GM18511 (cell line): Measurements from ENCODE around the gene RNASET2.

Experiments
- ATAC-seq: cut with Tn5 transposase; IDR thresholded peaks from one replicate; pipeline ENCODE4 v1.9.1; 2021; ENCODE audit warnings: mild to moderate bottlenecking, moderate library complexity; ENCODE audit not compliant: unreplicated experiment

Gene RNASET2, protein sequence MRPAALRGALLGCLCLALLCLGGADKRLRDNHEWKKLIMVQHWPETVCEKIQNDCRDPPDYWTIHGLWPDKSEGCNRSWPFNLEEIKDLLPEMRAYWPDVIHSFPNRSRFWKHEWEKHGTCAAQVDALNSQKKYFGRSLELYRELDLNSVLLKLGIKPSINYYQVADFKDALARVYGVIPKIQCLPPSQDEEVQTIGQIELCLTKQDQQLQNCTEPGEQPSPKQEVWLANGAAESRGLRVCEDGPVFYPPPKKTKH

DNA sequence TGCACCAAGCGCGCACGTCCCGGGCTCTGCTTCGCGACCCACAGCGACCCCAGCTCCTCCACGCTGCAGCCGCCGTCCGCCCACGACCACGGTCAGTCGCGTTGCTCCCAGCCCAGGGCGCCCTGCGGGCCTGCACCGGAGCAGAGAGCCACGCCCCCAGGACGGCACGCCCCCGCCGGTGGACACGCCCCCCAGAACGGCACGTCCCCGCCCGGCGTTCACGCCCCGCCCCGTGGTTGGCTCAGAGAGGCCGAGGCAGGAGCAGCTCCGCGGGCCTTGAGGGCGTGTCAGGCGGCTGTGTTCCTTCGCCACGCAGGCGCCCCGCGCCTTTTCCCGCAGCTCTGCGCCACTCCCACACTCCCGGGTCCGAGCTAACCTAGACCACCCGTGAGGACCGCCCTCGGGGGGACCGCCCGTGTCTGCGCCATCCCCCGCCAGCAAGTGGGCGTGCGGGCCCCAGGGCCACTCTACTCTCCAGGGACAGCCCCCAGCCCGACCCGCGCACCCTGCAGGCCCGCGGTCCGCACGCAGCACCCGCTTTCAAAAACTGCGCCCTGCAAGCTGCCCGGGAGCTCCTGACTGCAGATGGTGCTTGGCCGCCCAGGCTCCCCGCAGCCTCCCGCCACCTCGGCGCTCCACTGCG lies at the start of gene RNASET2:
TSS of gene RNASET2 (minus strand) at position 107 of the 643 bp plus-strand sequence. CDS start 368 bp downstream, outside the sequence.
- ATAC-seq, result peak; percentile 66

DNA sequence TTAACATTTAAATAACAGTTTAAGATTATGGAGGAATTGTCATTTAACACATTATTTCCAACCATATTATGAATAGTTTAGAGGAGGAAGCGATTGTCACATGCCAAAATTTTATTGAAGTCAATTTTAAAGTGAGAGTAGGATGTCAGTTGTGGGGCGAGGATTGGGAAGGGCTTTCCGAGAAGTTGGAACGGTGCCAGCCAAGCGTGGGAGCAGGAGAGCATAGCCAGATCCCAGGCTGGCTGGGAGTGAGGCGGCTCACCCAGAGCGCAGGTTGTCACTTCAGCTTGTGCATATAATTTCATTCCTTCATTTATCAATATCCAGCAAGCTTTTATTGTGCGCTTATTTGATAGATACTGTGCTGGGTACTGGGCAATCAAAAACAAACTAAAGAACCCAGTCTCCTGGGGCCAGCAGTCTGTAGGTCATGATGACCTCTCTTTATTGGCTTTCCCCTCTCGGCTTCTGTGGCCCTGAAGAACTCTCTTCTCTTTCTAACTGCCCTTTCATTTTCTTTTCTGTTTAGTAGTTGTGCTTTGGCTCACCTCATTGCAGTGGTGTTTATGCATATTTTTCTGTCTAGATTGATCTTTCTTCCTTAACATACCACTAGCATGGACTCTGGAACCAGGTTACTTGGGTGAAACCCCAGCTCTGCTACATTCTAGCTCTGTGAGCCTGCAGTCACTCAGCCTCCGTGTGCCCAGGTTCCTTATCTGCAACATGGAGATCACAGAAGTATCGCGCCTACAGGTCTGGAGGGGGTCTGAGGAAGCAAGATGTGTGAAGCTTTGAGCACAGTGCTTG lies 49.2 kb upstream of the RNASET2 start:
- no peak for ATAC-seq

DNA sequence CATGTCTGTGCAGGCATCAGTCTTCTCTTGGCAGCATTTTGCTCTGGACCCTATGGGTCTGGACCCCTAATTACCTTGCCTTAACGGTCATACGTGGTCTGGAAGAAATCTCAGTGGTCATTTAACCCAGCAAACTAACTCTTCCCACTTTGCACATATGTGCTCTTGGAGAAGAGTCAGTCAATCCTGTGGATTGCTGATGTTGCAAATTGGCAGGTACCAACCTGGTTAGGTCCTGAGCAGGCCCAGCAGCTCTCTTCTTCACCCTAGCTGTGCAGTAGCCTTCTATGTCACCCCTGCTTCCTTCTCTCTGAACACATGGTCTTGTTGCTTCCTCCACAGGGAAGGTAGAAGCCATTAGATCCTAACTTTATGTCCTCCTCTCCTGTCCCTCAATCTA lies 44.4 kb upstream of the RNASET2 start:
- no peak for ATAC-seq

DNA sequence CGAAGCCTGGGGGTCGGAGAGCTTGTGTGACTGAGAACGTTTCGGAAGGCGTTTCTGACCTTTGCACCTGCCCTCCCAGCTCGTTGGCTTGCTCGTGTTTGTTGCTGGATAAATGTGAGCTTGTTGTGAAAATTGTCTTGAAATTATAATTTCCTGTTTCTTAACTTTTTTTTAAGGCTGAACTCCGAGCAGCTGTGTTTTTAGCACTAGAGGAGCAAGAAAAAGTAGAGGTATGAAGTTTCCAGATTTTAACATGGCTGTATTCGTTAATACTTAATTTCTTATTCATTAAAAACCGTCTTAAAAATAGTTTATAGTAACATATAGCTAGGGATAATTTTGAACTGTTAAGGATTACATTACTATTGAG lies 43.5 kb upstream of the RNASET2 start:
- ATAC-seq, result no peak

DNA sequence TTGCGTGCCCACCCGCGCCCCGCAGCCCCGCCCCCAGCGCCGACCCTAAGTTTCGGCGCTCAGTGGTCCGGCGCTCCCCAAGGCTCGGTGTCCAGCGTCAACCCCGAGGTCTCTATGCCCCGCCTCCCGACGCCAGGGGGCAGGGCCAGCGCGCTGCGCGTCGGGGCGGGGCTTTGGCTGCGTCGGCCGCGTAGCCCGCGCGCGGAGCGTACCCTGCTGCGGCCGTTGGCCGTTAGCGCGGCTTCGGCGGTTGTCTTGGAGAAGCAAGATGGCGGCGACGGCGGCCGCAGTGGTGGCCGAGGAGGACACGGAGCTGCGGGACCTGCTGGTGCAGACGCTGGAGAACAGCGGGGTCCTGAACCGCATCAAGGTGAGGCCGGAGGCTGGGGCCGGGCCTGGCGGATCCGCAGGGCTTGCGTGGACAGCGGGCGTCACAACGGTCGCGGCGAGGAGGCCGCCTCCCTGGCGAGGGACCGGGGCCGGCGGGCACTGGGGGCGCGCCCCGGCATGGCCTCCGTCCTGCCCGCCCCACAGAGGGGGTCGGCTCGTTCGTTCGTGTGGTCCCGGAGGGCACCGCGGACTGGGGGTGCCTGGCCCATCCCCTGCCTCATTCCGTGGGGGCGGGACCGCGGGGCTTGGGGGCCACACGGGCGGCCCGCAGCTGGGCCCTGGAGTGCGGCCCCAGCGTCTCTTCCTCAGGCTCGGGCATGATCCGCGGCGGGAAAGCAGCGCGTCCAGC lies 43.0 kb upstream of the RNASET2 start, which contains the start of gene CEP43:
TSS of gene CEP43 (plus strand) at position 253 of the 739 bp plus-strand sequence. CDS start at position 269, 16 bp downstream.
- ATAC-seq, result peak; percentile 90

DNA sequence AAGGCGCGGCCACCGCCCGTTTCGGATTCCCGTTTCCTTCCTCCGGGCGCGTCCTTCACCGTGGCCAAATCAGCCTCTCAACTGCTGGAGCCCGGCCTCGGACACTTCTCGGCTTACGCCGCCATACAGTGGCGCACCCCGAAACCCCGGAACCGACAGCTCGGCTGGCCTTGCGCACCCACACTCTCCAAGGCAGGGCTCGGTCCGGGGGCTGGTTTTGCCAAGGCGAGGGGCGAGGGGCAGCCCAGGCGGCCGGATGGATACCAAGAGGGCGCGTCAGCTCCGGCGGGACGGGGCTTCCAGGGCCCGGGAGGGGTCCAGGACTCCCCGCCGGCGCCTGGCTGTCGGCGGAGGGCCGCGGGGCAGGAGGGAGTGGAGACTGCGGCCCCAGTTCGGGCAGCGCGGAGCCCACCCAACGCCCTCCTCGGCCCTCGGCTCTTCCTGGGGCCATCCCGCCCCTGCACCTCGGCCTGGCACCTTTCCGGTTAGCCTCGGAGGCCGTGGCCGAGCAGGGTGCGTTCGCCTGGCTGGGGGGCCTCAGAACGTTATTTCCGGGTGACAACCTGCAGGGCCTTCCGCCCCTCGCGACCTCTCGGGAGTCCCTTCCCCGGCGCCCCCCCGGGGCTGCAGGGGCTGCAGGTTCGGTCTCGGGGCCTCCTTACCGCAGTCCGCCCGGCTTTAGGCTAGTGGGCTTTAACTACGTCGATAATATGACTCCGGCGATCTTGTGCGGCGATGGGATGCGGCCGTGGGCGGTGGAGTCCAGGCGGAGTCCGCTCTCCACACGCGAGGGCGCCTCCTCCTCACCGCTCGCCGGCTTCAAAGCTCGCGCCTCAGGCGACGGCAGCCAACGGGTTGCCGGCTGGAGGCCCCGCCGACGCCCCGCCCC lies 42.1 kb upstream of the RNASET2 start:
- ATAC-seq, result peak; percentile 14

DNA sequence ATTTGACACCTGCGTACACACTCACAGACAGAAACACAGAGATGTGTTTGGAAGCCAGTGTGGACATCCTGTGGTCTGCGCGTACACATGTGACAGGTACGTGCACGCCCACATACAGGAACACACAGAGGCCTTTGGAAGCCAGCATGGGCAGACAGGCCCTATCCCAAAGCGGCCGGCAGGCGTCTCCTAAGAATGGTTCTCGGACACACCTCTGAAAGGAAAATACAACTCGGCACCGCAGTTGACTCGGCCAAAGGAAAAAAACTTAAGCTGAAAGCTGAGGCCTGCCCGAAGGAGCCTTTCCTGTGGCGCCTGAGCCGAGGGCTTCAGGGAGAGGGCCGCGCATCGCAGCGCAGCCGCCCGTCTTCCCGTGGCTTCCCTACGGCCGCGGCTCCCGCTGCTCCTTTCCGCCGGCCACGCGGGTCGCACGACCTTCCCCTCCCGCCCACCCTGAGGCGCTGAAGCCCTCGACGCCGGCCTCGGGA lies 41.5 kb upstream of the RNASET2 start:
- no peak for ATAC-seq

DNA sequence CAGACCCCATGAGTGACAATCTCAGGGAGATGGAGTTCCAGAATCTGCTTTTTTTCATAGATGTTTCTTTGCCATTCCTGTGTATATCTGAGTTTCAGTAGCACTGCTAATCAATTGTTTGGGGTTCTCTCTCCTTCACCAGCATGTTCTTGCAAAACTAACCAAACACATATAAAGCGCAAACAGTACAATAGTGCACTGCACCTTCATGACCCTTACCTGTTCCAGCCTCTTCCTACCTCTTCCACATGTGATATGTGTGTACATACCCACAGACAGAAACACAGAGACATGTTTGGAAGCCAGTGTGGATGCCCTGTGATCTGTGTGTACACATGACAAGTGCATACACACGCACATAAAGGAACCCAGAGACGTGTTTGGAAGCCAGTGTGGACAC lies 41.0 kb upstream of the RNASET2 start:
- ATAC-seq, result no peak

DNA sequence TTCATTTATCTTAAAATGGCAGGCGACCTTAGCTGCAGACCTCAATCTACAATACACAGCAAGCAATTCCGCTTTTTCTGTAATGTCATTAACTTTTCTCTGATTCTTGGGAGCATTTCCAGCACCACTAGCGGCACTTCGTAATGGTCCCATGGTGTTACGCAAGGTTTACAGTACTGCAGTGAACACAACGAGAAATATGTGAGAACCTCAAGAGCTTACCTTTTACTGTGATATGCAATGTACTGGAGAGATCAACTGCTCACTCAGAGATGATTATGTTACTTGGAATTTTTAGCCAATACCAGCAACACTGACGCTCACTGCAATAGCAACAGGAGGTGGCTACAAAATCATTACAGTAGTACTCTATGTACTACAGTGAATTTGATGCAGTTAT lies 40.1 kb upstream of the RNASET2 start:
- no peak for ATAC-seq

DNA sequence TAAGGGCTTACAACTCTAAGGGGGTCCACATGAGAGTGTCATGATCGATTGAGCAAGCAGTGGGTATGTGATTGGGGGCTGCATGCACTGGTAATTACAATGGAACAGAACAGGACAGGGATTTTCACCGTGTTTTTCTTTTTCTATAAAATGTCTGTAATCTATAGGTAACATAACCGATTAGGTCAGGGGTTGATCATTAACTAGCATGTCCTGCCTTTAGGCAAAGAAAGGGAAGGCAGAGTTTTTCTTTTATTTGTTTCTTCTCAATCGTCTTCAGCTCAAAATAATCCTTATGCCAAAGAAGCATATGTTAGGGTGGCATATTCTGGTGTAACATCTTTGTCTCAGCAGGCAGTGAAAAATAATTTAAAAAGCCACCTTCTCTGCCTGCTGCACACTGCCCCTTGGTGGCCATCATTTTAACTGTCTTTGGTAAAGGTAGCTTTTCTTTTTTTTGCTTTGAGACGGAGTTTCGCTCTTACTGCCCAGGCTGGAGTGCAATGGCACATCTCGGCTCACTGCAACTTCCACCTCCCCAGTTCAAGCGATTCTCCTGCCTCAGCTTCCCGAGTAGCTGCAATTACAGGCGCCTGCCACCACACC lies 33.2 kb upstream of the RNASET2 start:
- peak; percentile 73 for ATAC-seq

DNA sequence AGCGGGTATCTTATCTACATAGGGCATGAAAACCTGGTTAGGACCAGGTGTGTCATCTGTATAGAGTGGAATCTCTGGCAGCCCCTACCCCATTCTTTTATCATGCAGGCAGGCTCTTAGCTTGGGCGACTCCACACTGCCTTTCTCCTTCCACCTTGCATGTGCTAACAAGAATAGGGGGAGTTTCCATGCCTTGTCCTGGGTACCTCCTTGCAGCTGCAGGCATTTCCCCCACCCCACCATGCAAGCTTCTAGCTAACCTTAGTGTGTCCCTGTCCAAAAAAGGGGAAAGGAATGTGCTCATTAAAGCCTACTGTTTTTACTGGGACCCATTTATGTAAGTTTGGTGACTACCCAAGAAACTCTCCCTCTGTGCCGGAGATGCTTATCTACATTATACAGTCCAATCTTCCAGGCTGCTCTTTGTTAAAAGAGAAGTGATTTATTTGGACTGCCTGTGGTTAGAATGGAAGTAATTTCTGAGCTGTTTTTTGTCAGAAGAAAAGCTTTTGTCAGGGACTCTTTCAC lies 32.4 kb upstream of the RNASET2 start:
- no peak for ATAC-seq

DNA sequence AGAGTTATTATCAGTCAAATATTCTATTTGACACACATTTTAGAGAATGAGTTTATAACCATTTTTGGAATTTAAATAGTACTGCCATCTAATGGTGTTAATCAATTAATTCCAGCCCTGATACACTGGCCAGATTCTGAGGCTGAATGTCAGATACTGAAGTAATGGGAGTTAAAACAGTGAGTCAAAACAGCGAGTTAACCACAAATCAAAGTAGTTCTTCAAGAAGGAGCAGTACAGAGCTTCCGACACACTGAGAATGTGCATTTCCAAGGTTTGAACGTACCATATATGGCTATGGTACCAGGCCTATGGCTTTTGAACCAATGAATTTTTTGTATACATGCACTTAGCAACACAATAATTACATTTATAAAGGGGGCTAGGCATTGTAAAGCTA lies 31.6 kb upstream of the RNASET2 start:
- ATAC-seq, result no peak

DNA sequence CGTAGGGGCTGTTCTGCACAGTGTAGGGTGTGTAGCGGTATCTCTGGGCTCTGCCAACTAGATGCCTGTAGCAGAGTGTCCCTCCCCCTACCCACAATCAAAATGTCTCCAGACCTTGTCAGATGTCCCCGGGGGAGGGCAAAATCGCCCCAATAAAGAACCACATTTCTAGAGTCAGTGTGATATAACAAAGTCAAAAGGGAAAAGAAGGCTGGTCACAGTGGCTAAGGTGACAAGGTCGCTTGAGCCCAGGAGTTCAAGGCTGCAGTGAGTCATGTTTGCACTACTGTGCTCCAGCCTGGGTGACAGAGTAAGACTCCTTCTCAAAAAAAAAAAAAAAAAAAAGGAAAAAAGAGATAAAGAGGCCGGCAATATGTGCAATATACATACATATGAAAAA lies 31.1 kb upstream of the RNASET2 start:
- no peak for ATAC-seq

DNA sequence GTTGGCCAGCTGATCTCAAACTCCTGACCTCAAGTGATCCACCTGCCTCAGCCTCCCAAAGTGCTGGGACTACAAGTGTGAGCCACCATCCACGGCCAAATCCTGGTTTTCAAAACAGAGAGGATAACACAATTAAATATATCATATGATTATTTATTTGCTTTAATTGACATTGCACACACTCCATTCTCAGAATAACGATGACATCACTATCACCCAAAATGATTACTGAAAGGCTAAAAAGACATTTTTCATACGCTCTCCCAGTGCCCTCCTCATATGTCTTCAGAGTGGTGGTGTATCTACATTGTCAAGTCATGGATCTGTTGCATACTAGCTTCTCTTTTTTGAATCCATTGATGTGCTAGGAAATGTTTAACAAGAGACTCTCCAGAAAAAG lies 24.4 kb upstream of the RNASET2 start:
- no peak for ATAC-seq

DNA sequence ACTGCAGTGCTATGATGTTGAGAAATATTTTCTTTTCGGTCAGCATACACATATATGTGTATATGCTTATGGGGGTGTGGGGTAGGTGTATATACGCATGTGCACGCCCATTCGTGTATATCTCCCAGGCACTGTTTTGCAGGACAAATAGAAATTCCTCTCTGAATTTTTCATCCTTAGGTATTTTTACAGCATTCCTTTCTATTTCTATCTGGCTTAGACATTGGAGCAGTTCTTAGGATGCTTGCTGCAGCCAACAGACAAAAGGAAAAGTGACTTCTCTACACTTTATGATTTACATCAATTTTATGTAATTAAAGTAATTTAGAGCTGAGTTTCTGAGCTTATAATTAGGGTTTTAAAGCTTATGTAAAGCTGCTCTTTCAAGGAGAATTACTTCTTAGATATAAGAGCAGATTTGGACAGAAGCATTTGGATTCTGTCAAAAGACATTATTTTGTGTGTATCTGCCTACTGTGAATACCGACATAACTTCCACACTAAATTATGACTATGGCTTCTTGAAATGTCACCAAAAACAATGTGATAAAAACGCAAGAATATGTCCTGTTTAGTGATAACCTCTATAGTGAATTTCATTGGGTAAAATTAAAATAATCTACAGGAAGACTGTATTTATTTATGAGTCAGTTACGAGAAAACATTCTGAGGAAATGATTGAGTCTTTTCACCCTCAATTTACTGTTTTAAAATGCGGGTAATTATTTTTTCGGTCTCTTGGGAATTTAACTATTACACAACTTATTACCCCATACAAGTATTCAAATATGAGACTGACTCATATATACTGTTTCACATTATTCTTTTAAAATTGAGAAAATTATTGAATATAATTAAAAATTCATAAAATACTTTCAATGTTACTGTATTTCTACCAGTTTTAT lies 21.5 kb upstream of the RNASET2 start:
- no peak for ATAC-seq

DNA sequence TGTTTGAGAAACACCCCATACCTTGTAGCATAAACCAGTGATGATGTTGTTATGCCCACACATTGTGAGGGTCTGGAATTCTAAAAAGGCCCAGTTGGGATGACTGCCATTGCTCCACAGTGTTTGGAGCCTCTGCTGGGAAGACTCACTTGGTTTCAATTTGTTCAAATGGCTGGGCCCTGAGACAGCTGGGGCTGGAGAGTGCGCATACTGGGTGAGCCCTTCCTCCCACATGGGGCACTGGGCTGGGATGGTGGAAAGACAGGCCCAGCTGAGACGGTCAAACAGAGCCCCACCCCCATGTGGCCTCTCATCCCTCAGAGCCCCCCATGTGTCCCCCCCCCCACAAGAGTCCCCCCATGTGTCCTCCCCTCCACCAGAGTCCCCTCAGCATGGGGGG lies 20.3 kb upstream of the RNASET2 start:
- no peak for ATAC-seq

DNA sequence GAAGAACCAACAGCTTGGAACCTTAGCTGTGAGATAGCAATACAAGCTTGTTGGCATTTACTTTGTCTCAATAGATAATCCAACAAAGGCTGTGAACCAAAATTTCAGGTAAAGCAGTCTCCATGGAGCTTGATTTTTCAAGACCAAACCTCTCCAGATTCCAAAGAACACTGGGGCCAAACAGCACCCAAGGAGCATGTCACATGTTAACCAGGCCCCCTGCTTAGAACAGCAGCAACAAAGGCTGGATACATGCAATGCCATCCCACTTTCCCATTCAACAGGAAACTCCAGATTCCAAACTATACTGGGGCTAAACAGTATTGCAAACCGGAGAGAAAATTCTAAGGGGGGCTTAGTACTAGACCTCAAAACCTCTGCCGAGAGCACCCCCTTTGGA lies 15.8 kb upstream of the RNASET2 start:
- no peak for ATAC-seq

DNA sequence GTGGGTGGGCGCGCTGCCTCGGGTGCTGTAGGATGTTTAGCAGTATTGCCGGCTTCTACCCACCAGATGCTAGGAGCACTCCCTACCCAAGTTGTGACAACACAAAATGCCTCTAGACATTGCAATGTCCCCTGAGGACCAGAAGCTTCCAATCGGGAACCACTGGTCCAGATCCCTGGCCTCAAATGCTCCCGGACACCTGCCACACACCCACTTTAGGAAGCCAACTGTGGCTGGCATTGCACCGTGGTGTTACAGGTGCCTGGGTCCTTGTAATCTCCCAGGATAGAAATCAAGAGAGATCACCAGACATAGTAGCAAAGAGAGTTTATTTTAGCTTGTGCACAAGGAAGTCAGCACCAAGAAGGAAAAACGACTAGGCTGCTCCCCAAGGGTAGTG lies 14.9 kb upstream of the RNASET2 start:
- ATAC-seq, result no peak
